Endodermal cell (in vitro differentiated cells): Measurements from ENCODE around the gene CD86. TPM values are rescaled to one million over a fixed set of nuclear protein-coding genes. Genes with fewer than 3 reads are reported as not detected.

Source experiments
- DNase-seq: peaks from one replicate; pipeline ENCODE4 v3.0.0-alpha.2; 2017
- H3K27ac ChIP-seq: 2 replicates; pipeline ENCODE4 v1.5.1; 2013; ENCODE audit warnings: mild to moderate bottlenecking, low read depth, low read length, moderate library complexity
- H3K27me3 ChIP-seq: 2 replicates; pipeline ENCODE4 v1.6.1; 2013; ENCODE audit warnings: mild to moderate bottlenecking, low read length, moderate library complexity; ENCODE audit not compliant: insufficient read depth, control insufficient read depth, poor library complexity, severe bottlenecking
- H3K36me3 ChIP-seq: 2 replicates; pipeline ENCODE4 v1.7.0; 2013; ENCODE audit warnings: mild to moderate bottlenecking, low read length, moderate library complexity; ENCODE audit not compliant: control insufficient read depth, insufficient read depth
- H3K4me1 ChIP-seq: one replicate; pipeline ENCODE4 v1.7.0; 2013; ENCODE audit warnings: low read length; ENCODE audit not compliant: control insufficient read depth, insufficient read depth
- H3K4me3 ChIP-seq: 2 replicates; pipeline ENCODE4 v1.5.1; 2013; ENCODE audit warnings: mild to moderate bottlenecking, low read length, moderate library complexity
- H3K9ac ChIP-seq: 2 replicates; pipeline ENCODE4 v1.6.1; 2013; ENCODE audit warnings: mild to moderate bottlenecking, low read length, moderate library complexity; ENCODE audit not compliant: poor library complexity, severe bottlenecking; ENCODE audit errors: extremely low read depth
- H3K9me3 ChIP-seq: 2 replicates; pipeline ENCODE4 v1.6.1; 2013; ENCODE audit warnings: mild to moderate bottlenecking, low read length, moderate library complexity; ENCODE audit not compliant: control insufficient read depth
- H3K27ac Mint-ChIP-seq: 2 replicates; pipeline ENCODE4 v1.8.0; 2020; ENCODE audit warnings: mixed read lengths
- H3K27me3 Mint-ChIP-seq: 2 replicates; pipeline ENCODE4 v1.8.0; 2021; ENCODE audit warnings: mild to moderate bottlenecking, mixed read lengths; ENCODE audit not compliant: insufficient read depth
- H3K36me3 Mint-ChIP-seq: 2 replicates; pipeline ENCODE4 v1.8.0; 2020; ENCODE audit warnings: low read depth, mixed read lengths
- H3K4me1 Mint-ChIP-seq: 2 replicates; pipeline ENCODE4 v1.8.0; 2020; ENCODE audit warnings: mixed read lengths
- H3K4me3 Mint-ChIP-seq: 2 replicates; pipeline ENCODE4 v1.8.0; 2020; ENCODE audit warnings: mild to moderate bottlenecking, moderate library complexity, mixed read lengths
- H3K9me3 Mint-ChIP-seq: 2 replicates; pipeline ENCODE4 v1.8.0; 2020; ENCODE audit warnings: mild to moderate bottlenecking, mixed read lengths
- WGBS, 2 experiments: methylation state at CpG; one replicate each; pipeline versions ENCODE4 v1.1.5 to v1.1.7; 2013; ENCODE audit warnings: missing lambda C conversion rate in 2 of 2, mixed read lengths in 1 of 2; ENCODE audit not compliant: insufficient coverage in 1 of 2, insufficient read length in 1 of 2; 5-methylcytosine and 5-hydroxymethylcytosine counted together
- total RNA-seq, 2 donors: library from RNA; stranded (reverse); fragmentation: NEBNext Ultra II Directional in 1 of 2; extraction: Animal tissue kit (Norgen Biotek cat#: 25700) in 1 of 2; gene quantifications; 2 replicates in 1 of 2; 3 replicates in 1 of 2; pipeline ENCODE4 v1.2.1, GENCODE V29; 2021
- TF ChIP-seq, protein P1 (sequence below): fragments of 200-600 bp; sonication (generic); conservative IDR thresholded peaks from 2 replicates; pipeline ENCODE4 v1.5.0; 2021; ENCODE audit warnings: antibody characterized with exemption, mild to moderate bottlenecking

CD86 gene
- total RNA-seq, 2 donors from 2014 or later, result not detected

DNA sequence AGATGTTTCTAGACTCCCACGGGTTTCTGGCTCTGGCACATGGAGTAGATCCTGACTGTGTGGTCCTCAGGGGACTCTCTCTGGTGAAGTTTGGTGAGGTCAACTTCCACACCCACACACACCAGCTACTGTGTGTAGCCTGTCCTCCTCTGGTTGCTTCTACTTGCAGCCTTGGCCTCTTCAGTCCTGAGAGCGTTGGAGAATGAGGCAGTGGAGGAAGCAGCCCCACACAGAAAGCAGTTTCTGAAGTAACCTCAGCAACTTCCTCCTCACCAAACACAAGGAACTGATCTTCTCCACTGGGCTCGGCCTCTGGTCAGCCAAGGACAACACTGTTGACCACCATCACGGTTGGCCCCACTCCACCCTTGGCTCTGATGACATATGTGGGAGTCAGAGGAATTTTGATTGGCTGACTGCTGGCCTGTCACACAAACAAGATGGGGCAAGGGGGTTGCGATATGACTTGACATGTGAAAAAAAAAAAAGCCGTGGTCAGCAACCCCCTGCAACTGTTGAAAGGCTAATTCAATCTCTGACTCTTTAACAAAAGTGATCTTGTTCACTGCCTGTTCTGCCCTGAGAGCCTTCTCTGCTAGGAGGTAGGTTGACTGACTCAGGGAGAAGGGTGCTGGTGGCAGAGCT, 19.6 kb downstream of the CD86 start:
- Mint-ChIP-seq H3K27ac (no peak overlapping the region), H3K4me1 (peaks cover 11% of the 10 kb centered on the region), H3K9me3 (peaks cover 4% of the 10 kb centered on the region), H3K27me3 (no peaks in the 10 kb centered on the region), H3K36me3 (no peaks in the 10 kb centered on the region), H3K4me3 (no peak overlapping the region)
- Histone ChIP-seq H3K4me1 (peaks cover 2% of the 10 kb centered on the region), H3K9me3 (peaks cover 3% of the 10 kb centered on the region), H3K27me3 (no peaks in the 10 kb centered on the region), H3K27ac (no peak overlapping the region), H3K36me3 (no peaks in the 10 kb centered on the region), H3K4me3 (no peak overlapping the region), H3K9ac (no peak overlapping the region)
- DNase-seq, result no peak
- TF ChIP-seq, protein P1, sequence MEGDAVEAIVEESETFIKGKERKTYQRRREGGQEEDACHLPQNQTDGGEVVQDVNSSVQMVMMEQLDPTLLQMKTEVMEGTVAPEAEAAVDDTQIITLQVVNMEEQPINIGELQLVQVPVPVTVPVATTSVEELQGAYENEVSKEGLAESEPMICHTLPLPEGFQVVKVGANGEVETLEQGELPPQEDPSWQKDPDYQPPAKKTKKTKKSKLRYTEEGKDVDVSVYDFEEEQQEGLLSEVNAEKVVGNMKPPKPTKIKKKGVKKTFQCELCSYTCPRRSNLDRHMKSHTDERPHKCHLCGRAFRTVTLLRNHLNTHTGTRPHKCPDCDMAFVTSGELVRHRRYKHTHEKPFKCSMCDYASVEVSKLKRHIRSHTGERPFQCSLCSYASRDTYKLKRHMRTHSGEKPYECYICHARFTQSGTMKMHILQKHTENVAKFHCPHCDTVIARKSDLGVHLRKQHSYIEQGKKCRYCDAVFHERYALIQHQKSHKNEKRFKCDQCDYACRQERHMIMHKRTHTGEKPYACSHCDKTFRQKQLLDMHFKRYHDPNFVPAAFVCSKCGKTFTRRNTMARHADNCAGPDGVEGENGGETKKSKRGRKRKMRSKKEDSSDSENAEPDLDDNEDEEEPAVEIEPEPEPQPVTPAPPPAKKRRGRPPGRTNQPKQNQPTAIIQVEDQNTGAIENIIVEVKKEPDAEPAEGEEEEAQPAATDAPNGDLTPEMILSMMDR, result no peak
- WGBS, 2 experiments, result 89 to 92% methylated on average over 3 to 6 of the region's 6 CpGs

DNA sequence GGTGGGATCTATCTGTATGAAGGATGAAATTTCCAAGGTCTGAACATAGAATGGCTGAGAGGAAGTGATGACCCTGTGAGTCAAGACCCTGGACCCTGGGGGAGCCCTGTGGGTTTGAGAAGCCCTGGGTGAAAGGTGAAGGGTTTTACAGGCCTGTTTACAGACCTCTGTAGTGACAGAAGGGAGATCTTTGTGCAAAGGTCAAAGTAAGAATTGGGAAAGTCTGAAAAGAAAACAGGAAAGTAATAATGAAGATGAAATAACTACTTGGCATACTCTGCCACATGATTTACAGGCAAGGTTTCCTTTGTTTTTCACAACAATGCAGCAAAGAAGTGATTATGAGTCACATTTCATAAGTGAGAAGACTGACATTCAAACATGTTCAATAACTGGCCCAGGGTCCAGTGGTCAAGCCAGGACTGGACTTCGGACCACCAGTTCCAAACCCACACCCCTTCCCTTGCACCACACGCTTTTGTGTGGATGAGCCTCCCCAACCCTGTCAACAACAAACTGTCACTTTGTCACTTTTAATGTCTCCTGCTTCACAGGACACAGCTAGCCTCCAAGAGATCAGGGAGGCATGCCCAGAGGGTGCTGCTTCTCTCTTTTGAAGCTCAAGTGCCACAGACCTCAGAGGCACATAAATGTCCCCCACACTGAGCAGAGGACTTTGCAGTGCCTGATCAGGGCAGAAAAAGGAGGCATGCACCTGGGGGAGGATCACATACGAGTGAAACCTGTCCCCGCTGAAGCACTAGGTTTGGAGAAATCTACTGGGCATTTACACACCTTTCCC, 21.5 kb downstream of the CD86 start:
- TF ChIP-seq, protein P1, result no peak
- Histone ChIP-seq H3K27ac (no peak overlapping the region), H3K9ac (no peak overlapping the region), H3K27me3 (no peaks in the 10 kb centered on the region), H3K36me3 (no peaks in the 10 kb centered on the region), H3K4me3 (no peak overlapping the region), H3K9me3 (no peaks in the 10 kb centered on the region), H3K4me1 (peaks cover 2% of the 10 kb centered on the region)
- H3K27ac Mint-ChIP-seq, result no peak overlapping the region
- peaks cover 11% of the 10 kb centered on the region for H3K4me1 Mint-ChIP-seq
- 90 to 92% methylated on average over 2 to 4 of the region's 4 CpGs for WGBS, 2 experiments
- no peaks in the 10 kb centered on the region for H3K36me3 Mint-ChIP-seq
- peaks cover 2% of the 10 kb centered on the region for H3K9me3 Mint-ChIP-seq
- H3K4me3 Mint-ChIP-seq, result no peak overlapping the region
- no peaks in the 10 kb centered on the region for H3K27me3 Mint-ChIP-seq
- DNase-seq, result no peak

DNA sequence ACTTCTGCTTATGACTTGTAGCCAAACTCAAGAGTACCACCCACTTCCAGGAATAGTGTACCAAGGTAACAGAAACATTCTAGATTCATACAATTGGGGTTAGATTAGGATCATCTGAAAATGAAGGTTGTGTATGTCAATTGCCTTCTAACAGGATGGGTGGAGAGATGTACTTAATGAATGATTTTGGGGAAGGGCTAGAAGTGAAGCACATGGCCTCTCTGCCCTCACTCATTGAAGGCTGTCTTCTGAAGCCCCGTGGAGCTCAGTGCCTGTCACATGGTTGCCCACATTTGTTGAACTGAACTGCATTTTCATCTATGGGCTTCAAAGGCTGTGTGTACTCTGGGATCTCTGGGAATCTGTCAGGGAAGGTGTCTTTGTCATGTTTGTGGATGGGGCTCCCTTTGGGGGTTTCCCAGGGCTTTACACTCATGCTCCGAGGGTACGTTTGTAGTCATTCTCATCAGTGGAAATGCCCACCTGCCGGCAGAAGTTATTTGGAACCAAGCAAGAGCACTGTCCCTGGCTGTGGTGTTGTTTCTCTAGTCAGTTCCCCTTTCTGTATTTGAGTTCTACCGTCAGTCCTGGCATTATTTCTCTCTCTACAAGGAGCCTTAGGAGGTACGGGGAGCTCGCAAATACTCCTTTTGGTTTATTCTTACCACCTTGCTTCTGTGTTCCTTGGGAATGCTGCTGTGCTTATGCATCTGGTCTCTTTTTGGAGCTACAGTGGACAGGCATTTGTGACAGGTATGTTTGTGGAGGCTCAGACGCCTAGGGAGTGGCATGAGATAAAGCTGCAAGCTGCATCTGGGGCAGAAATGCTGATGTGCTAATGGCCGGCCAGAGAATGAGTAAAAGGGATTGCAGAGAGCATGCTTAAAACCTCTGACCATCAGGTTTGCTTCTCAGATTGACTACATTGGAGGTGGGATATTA, 22.4 kb downstream of the CD86 start:
- WGBS, 2 experiments, result 87% methylated on average over 5 to 9 of the region's 9 CpGs
- no peak overlapping the region for H3K9ac ChIP-seq

More for the DNA sequence above, 22.4 kb downstream of the CD86 start:
- Mint-ChIP-seq H3K4me3 (no peak overlapping the region), H3K36me3 (no peaks in the 10 kb centered on the region), H3K4me1 (peaks cover 11% of the 10 kb centered on the region), H3K9me3 (peaks cover 2% of the 10 kb centered on the region), H3K27me3 (no peaks in the 10 kb centered on the region), H3K27ac (no peak overlapping the region)
- no peaks in the 10 kb centered on the region for H3K27me3 ChIP-seq
- H3K9me3 ChIP-seq, result no peaks in the 10 kb centered on the region
- H3K4me1 ChIP-seq, result peaks cover 2% of the 10 kb centered on the region
- no peak overlapping the region for H3K4me3 ChIP-seq
- TF ChIP-seq, protein P1, result no peak
- no peak for DNase-seq
- H3K36me3 ChIP-seq, result no peaks in the 10 kb centered on the region
- H3K27ac ChIP-seq, result no peak overlapping the region
